Gastrocnemius medialis (tissue), 4 donors: Measurements from ENCODE around the gene EXOSC1. TPM values are rescaled to one million over a fixed set of nuclear protein-coding genes. Genes with fewer than 3 reads are reported as not detected.

Source experiments
- ATAC-seq, 2 donors: fragments of 150-250 bp; one replicate each; pipeline ENCODE4 v1.9.1; 2016
- DNase-seq, 2 donors: peaks; one replicate each; pipeline ENCODE4 v3.0.0-alpha.2; 2019
- H3K27ac ChIP-seq, 4 donors: fragments of 200-600 bp; sonication (generic); 1 replicate in 1 of 4; 2 replicates in 3 of 4; pipeline ENCODE4 v1.5.1; 2016 to 2018; ENCODE audit warnings: mild to moderate bottlenecking in 2 of 4, moderate library complexity in 1 of 4
- H3K27me3 ChIP-seq, 3 donors: fragments of 200-600 bp; sonication (generic) in 2 of 3; 1 replicate in 1 of 3; 2 replicates in 2 of 3; pipeline versions ENCODE4 v1.5.1 to v1.6.0; 2016 to 2019; ENCODE audit warnings: mild to moderate bottlenecking in 1 of 3, moderate library complexity in 1 of 3
- H3K36me3 ChIP-seq, 2 donors: fragments of 200-600 bp; sonication (generic) in 1 of 2; one replicate each; pipeline ENCODE4 v1.5.1; 2017 to 2018
- H3K4me1 ChIP-seq, 2 donors: fragments of 200-600 bp; sonication (generic) in 1 of 2; one replicate each; pipeline ENCODE4 v1.5.1; 2016 to 2017; ENCODE audit warnings: mild to moderate bottlenecking in 2 of 2
- H3K4me3 ChIP-seq, 4 donors: fragments of 200-600 bp; sonication (generic) in 3 of 4; 1 replicate in 1 of 4; 2 replicates in 3 of 4; pipeline ENCODE4 v1.5.1; 2016 to 2019; ENCODE audit warnings: mild to moderate bottlenecking in 2 of 4
- H3K9me3 ChIP-seq, 3 donors: fragments of 200-600 bp; sonication (generic) in 2 of 3; 1 replicate in 1 of 3; 2 replicates in 2 of 3; pipeline ENCODE4 v1.5.1; 2016 to 2019
- POLR2A ChIP-seq, 2 donors: fragments of 450-650 bp; IDR thresholded peaks; one replicate each; pipeline ENCODE4 v1.6.1; 2017; ENCODE audit warnings: antibody characterized with exemption in 2 of 2, mild to moderate bottlenecking in 2 of 2, moderate library complexity in 2 of 2
- in situ Hi-C, 4 donors: fragments of 200-750 bp; cut with MboI; loops; one replicate each; pipeline versions ENCODE4 v1.15.0 to v1.8.0; 2017; ENCODE audit warnings: low sequenced_read_pairs in 4 of 4
- intact Hi-C: fragments of 100-400 bp; cut with DNase I; formaldehyde crosslinking; loops from one replicate; pipeline ENCODE4 v1.15.1; 2023; ENCODE audit warnings: low total_unique reads
- total RNA-seq, 4 donors: library from RNA; depleted of rRNA; stranded (reverse); fragments of >200 nt; gene quantifications; one replicate each; pipeline versions ENCODE4 v1.1.0 to v1.2.3, GENCODE V29; 2016
- TF ChIP-seq, protein P1 (sequence below), 5 experiments: fragments of 450-650 bp in 3 of 5; fragments of 200-600 bp in 2 of 5; sonication (generic) in 2 of 5; IDR thresholded peaks in 4 of 5; conservative IDR thresholded peaks in 1 of 5; 1 replicate in 4 of 5; 2 replicates in 1 of 5; pipeline ENCODE4 v1.5.1; 2016 to 2019; ENCODE audit warnings: antibody characterized with exemption in 5 of 5, mild to moderate bottlenecking in 3 of 5, moderate library complexity in 3 of 5

Gene EXOSC1
- total RNA-seq, 4 donors from 2014 or later, result 18.6 to 34.5 (median 26.8) TPM

DNA sequence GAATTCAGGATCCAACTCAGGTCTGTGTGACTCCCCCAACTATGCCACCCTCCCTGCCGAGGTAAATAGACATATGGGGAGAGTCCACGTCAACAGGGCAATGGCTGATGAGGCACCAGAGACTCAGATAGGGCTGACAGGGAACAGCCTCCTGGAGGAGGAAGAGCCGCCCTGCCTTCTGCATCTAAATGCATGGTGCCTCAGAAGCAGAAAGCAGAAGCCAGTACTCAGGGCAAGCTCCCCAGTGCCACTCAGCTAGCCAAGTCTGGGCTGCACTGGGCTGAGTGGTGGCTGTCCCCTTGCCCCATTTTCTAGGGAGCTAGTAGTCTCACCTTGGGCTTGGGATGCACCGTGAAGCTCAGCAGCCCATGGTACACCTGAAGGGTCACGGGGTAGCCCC lies 55.7 kb downstream of the EXOSC1 start:
- no peak overlapping the region for H3K4me3 ChIP-seq
- H3K4me1 ChIP-seq, result peaks cover 0 to 12% of the 10 kb centered on the region in 2 donors
- ATAC-seq (no peak), DNase-seq (no peak)
- no peaks in the 10 kb centered on the region for H3K9me3 ChIP-seq
- intact Hi-C loops (no loop called here), in situ Hi-C loops (no loop called here)
- no peak overlapping the region for H3K27ac ChIP-seq
- H3K27me3 ChIP-seq, result no peaks in the 10 kb centered on the region
- peaks cover 0 to 97% of the 10 kb centered on the region in 2 donors for H3K36me3 ChIP-seq
- no peak for TF ChIP-seq POLR2A (IDR thresholded peaks at IDR 0.05)
- TF ChIP-seq, protein P1, sequence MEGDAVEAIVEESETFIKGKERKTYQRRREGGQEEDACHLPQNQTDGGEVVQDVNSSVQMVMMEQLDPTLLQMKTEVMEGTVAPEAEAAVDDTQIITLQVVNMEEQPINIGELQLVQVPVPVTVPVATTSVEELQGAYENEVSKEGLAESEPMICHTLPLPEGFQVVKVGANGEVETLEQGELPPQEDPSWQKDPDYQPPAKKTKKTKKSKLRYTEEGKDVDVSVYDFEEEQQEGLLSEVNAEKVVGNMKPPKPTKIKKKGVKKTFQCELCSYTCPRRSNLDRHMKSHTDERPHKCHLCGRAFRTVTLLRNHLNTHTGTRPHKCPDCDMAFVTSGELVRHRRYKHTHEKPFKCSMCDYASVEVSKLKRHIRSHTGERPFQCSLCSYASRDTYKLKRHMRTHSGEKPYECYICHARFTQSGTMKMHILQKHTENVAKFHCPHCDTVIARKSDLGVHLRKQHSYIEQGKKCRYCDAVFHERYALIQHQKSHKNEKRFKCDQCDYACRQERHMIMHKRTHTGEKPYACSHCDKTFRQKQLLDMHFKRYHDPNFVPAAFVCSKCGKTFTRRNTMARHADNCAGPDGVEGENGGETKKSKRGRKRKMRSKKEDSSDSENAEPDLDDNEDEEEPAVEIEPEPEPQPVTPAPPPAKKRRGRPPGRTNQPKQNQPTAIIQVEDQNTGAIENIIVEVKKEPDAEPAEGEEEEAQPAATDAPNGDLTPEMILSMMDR (IDR thresholded peaks at IDR 0.05 in 4 of 5, conservative IDR thresholded peaks at IDR 0.05 in 1 of 5), result no peak

DNA sequence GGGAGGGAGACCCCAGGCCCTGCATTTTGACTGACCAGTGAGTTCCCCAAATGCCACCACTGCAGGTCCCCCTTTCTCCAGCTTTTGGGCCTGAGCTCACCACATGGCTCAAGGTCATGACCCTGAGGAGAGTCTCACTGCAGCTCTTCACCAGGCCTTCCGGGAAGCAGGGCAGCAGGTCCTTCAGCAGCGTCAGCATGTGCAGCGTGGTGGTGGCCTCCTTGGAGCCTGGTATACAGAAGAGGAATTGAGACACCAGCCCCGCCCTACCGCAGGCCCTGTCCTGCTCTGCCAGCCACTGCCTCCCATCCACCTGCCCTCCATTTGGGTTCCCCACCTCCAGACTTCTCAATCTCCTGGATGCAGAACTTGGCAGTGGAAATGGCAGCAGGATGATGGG lies 57.7 kb downstream of the EXOSC1 start:
- ATAC-seq (no peak), DNase-seq (no peak)
- Histone ChIP-seq H3K27me3 (no peaks in the 10 kb centered on the region), H3K4me1 (peaks cover 0 to 6% of the 10 kb centered on the region in 2 donors), H3K4me3 (no peak overlapping the region), H3K9me3 (no peaks in the 10 kb centered on the region), H3K27ac (no peak overlapping the region), H3K36me3 (peaks cover 0 to 97% of the 10 kb centered on the region in 2 donors)
- intact Hi-C loops, result no loop called here
- TF ChIP-seq, protein P1 (IDR thresholded peaks at IDR 0.05 in 4 of 5, conservative IDR thresholded peaks at IDR 0.05 in 1 of 5), result no peak
- TF ChIP-seq POLR2A (IDR thresholded peaks at IDR 0.05), result no peak
- in situ Hi-C loops, result no loop called here

Other genes starting within 250 kb of the EXOSC1 start
- gene ARHGAP19, start 153.4 kb downstream of the EXOSC1 start, total RNA-seq, result 10 to 100 TPM in 1 of 4 donors, 1 to 10 TPM in 3; 1.7 to 12.3 (median 2.4) TPM
- gene FRAT1, start 126.7 kb downstream of the EXOSC1 start, total RNA-seq, result 1 to 10 TPM; 1.7 to 7.6 (median 3.2) TPM
- gene FRAT2, start 111.3 kb downstream of the EXOSC1 start, total RNA-seq, result 10 to 100 TPM in 3 of 4 donors, 1 to 10 TPM in 1; 9.3 to 28.7 (median 20.5) TPM
- gene RRP12, start 44.7 kb downstream of the EXOSC1 start, total RNA-seq, result 10 to 100 TPM; 41.9 to 61.4 (median 49.9) TPM
- gene PGAM1, start 19.8 kb downstream of the EXOSC1 start, total RNA-seq, result 10 to 100 TPM; 41.0 to 72.1 (median 62.2) TPM
- 10 to 100 TPM; 25.0 to 34.5 (median 31.6) TPM for gene ZDHHC16, start 169 bp upstream of the EXOSC1 start, total RNA-seq
- 10 to 100 TPM; 56.1 to 70.0 (median 65.0) TPM for gene MMS19, start 52.4 kb upstream of the EXOSC1 start, total RNA-seq
- 10 to 100 TPM; 13.7 to 40.0 (median 23.3) TPM for gene UBTD1, start 52.9 kb upstream of the EXOSC1 start, total RNA-seq
- 1,000 to 10,000 TPM in 1 of 4 donors, 100 to 1,000 TPM in 3; 105 to 1,024 (median 853) TPM for gene ANKRD2, start 126.8 kb upstream of the EXOSC1 start, total RNA-seq
- gene HOGA1, start 138.4 kb upstream of the EXOSC1 start, total RNA-seq, result 10 to 100 TPM in 1 of 4 donors, 1 to 10 TPM in 1, under 1 TPM in 2; 0.27 to 11.2 (median 4.1) TPM
- gene C10orf62, start 143.7 kb upstream of the EXOSC1 start, total RNA-seq, result under 1 TPM in 2 of 4 donors, not detected in 2; 0.41 to 0.55 TPM
- gene MORN4, start 187.5 kb upstream of the EXOSC1 start, total RNA-seq, result 1 to 10 TPM in 3 of 4 donors, under 1 TPM in 1; 0.51 to 8.7 (median 2.1) TPM
- gene PI4K2A, start 194.7 kb upstream of the EXOSC1 start, total RNA-seq, result 10 to 100 TPM; 16.1 to 18.5 (median 17.9) TPM
- gene AVPI1, start 241.2 kb upstream of the EXOSC1 start, total RNA-seq, result 10 to 100 TPM in 1 of 4 donors, 1 to 10 TPM in 3; 1.4 to 14.1 (median 3.0) TPM